ENCODE data around the gene GATA6.

Gene GATA6

DNA sequence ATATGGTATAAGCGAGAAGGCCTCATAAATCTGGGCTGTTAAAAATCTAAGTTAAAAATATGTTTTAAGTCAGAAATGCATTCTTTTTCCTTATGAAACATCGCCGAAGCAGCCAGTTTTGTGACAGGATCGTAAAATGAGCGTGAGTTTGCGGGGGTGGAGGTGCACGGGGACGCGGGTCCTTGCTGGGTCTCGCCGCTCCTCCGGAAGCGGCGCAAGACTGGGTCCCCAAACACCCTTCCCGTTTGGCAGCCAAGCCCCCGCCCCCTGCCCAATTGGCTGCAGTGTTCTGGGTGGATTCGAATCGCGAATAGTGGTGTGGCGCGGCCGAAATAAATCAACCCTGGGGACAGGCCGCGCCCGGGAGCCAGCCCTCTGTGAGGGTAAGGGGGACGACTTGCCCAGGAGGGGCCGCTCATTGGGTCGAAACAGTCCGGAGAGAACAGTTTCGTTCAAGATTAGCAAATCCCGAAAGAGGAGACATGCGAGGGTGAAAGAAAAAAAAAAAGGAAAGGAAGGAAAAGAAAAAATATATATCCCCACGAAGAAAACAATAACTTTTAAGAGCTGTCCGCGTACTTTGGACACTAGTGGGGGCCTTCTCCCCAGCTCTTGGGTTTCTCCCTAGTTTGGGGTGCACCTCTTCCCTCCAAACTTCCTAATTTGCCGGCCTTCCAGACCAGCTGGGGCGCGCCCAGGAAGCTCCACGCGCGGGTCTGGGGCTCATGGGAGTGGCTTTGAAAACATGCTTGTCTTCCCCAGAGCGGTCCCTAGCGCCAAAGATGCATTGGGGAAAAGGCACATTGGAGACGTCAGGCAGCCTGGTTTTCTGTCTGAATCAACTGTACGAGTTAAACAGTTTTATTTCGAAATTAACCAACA is 3.1 kb upstream of the GATA6 start:
- DNase-seq (ENCODE audit: low spot score), result no peak

DNA sequence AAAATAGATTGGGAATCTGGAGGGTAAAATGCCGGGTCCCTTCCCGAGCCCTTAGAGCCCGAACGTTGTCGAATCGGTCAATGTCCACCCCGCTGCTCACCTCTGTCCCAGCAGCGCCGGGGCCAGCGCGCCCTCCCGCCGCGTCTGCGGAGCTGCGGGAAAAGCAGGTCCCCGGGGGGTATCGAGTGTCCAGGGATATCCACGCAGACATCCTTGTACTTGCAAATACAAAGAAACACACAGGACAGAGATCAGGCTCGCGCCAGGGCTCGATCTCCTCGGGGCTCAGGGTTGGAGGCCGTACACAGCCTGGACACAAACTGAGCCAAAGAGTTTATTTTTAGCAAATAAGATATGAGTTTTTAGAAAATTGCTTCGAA is 2.3 kb upstream of the GATA6 start:
- no peak for DNase-seq (ENCODE audit: low spot score)

DNA sequence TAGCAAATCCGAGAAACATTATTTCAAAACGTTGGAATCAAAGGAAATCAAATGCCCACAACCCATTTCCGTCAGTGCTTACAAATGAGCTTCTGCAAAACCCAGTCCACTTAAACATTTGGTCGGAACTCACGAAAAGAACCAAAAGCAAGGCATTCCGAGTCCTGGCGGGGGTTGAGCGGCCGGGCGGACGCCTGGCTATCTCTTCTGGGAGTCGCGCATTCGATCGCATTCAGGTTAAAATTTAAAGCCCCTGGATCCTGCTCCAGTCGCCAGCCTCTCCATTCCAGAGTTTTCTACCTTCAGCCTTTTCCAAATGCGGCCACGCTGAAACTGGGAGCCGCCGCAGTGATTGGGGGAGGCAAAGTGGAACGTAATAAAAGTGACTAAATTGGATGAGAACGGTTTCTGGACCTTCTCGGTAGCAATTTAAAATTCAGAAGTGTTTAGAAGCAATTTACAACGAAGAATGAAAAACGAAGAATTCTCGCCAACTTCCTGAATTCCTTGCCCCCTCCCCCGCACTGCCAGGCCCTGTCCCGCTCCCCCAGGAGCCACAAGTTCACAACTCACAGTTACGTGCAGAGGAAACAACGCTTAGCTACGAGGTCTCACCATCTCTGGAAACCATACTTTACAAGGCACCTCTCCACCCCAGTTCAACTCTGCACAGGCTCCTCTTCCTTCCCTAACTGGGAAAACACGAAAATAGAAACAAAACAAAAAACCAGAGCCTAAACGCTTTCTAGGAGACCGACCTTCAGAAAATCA is 1.7 kb upstream of the GATA6 start:
- DNase-seq (ENCODE audit: low spot score), result no peak

- no peak for DNase-seq (ENCODE audit: low spot score)
These were observed 948 bp upstream of the GATA6 start for GRCh38 chr18:22168360-22168921.

- DNase-seq (ENCODE audit: low spot score), result peak; percentile 47
These were observed 566 bp downstream of the GATA6 start for GRCh38 chr18:22169889-22170420.

GRCh38 chr18:22170421-22171257 is 1.2 kb downstream of the GATA6 start:
- DNase-seq (ENCODE audit: low spot score), result peak; percentile 42

DNA sequence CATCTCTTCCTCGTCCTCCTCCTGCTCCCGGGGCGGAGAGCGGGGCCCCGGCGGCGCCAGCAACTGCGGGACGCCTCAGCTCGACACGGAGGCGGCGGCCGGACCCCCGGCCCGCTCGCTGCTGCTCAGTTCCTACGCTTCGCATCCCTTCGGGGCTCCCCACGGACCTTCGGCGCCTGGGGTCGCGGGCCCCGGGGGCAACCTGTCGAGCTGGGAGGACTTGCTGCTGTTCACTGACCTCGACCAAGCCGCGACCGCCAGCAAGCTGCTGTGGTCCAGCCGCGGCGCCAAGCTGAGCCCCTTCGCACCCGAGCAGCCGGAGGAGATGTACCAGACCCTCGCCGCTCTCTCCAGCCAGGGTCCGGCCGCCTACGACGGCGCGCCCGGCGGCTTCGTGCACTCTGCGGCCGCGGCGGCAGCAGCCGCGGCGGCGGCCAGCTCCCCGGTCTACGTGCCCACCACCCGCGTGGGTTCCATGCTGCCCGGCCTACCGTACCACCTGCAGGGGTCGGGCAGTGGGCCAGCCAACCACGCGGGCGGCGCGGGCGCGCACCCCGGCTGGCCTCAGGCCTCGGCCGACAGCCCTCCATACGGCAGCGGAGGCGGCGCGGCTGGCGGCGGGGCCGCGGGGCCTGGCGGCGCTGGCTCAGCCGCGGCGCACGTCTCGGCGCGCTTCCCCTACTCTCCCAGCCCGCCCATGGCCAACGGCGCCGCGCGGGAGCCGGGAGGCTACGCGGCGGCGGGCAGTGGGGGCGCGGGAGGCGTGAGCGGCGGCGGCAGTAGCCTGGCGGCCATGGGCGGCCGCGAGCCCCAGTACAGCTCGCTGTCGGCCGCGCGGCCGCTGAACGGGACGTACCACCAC is 2.1 kb downstream of the GATA6 start:
- no peak for DNase-seq (ENCODE audit: low spot score)

DNA sequence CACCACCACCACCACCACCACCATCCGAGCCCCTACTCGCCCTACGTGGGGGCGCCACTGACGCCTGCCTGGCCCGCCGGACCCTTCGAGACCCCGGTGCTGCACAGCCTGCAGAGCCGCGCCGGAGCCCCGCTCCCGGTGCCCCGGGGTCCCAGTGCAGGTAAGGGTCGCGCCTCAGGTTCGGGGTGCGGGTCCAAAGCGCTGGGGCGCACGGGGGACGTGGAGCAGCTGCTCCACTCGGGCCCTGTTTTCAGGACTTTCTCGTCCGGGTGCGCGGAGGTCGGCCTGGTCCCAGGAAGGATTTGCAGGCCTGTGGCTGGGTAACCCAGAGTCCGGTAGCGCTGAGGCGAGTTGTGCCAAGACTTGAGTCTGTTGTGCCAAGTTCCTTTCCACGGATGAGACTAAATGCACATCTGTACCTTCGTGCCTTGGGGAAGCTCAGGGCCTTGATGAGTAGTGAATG is 2.8 kb downstream of the GATA6 start:
- DNase-seq (ENCODE audit: low spot score), result no peak

DNA sequence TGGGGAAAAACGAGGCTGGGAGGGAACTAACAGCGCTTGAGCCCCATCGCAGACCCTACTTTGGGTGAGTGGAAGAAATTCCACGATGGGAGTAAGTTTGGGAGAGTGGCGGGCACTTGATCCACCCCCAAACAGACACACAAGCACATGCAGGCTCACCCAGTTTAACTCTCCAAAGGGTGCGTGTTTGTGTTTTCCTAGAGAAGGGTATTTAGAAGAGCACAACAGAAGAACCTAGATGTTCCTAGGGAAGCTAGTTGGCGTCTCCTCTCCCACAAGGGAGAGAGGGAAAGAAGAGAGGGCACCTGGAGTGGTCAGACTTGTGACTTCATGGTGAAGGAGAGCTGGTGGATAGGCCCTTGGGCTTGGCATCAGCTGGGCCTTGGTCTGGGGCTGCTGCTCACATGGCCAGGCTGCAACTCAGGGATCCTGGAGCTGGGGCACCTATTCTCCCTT is 3.2 kb downstream of the GATA6 start:
- no peak for DNase-seq (ENCODE audit: low spot score)

DNA sequence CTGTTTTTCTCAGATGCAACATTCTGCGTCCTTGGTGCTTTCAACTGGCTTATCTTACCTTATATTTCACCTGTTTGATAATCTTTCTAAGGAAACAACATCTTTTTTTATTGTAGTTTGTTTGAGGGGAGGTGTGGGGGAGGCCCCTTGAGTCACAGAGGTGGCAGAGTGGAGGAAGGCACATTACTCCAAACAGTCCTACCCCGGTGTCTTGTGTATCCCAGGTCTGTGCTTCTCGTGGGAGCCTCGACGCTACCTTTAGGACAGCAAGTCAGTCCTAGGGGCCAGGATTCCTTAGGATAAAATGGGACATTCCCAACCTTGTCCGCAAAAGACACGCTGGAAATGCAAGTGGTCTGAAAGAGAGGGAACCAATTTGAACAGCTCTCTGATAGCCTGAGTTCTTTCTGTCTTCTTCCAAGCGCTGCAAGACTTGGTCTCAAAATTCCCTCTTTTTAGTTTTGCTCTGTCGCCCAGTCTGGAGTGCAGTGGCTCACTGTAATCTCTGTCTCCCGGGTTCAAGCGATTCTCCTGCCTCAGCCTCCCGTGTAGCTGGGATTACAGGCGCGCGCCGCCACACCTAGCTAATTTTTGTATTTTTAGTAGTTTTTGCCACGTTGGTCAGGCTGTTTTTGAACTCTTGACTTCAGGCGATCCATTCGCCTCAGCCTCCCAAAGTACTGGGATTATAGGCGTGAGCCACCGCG is 4.0 kb downstream of the GATA6 start:
- DNase-seq (ENCODE audit: low spot score), result no peak

- no peak for DNase-seq (ENCODE audit: low spot score)
These were observed 4.5 kb downstream of the GATA6 start for GRCh38 chr18:22173928-22174301.

DNA sequence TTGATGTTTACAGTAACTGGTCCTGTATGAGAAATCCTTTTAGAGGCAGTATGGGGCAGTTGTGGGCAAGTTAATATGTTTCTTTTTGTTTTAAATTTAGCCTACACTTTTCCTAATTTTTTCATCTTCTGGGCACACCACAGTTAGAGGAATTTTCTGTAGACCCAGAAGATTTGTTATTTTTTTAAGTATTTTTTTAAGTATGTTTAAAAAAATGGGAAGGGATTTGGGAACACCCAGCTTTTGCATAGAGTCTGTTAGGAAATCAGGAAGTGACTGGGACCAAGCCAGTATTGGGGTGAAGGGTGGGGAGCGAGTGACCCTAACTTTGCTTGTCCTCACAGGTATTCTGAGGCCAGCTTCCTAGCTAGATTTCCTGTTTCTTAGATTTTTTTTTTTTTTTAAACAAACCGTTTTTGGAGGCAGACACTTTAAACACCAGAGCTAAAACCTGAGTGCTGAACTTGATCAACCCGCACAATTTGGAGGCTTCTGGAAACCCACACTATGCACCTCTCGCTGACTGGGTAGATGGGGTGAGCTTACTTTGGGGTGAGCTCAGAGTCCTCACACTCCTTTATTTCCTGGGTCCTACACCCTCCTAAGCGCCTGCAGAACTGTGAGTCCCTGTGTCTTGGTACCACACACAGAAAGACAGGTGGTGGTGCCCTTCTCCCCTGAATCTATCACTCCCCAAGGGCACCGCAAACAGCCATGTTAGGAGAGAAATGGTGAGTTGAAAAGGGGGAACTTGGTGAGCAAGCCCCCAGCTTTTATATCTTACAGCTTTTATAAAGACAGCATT is 5.2 kb downstream of the GATA6 start:
- DNase-seq (ENCODE audit: low spot score), result no peak

GRCh38 chr18:22175346-22175745 is 6.0 kb downstream of the GATA6 start:
- no peak for DNase-seq (ENCODE audit: low spot score)

DNA sequence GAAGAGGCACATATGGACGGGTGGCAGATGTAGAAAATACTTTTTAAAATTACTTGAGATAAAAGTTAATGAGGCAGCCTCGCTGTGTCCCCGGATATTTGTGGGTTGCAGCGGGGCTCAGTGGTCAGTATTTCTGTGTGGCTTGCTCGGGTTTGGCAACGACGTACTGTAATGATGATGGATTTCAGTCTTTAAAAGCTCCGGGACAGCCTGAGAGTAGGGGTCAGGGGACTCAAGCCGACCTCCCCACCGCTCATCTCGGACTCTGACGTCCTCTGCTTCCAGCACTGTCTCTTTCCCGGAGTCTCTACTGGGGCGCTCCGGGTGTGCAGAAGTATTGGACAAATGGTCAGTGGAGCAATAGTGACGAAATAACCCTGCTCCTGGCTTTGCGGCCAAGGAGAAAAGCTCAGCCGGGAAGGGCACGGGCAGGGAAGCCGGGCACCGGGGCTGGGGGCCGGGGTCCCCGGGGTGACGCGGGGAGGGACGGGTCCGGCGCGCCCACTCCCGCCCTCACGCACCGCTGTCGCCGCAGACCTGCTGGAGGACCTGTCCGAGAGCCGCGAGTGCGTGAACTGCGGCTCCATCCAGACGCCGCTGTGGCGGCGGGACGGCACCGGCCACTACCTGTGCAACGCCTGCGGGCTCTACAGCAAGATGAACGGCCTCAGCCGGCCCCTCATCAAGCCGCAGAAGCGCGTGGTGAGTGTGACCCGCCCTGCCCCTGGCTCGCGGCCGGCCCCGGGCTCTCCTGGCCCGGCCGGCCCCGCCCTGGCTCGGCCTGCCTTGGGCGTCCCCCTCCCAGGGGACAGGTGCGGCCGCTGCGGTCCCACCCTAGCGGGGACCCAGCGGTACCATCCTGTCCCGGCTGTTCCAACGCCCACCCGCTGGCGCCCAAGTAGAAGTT is 7.3 kb downstream of the GATA6 start:
- DNase-seq (ENCODE audit: low spot score), result no peak

GRCh38 chr18:22177327-22177871 is 8.0 kb downstream of the GATA6 start:
- DNase-seq (ENCODE audit: low spot score), result no peak

DNA sequence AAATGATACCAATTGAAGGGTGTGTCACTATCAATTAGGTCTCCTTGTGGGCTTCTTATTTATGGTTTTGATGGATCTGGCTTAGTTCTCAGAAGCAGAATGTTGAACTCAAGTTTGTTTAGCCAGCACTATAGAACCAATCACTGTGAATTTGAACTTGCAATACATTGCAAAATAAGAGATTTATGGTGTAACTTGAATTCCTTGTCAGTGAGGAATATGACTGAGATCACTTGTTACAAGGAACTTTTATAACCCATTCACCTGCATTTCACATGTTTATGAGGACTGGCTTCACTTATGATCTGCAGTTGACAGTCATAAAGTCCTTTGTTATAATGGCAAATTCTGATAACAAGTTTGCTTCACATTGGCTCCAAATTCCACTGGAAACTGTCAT is 9.8 kb downstream of the GATA6 start:
- DNase-seq (ENCODE audit: low spot score), result no peak

DNA sequence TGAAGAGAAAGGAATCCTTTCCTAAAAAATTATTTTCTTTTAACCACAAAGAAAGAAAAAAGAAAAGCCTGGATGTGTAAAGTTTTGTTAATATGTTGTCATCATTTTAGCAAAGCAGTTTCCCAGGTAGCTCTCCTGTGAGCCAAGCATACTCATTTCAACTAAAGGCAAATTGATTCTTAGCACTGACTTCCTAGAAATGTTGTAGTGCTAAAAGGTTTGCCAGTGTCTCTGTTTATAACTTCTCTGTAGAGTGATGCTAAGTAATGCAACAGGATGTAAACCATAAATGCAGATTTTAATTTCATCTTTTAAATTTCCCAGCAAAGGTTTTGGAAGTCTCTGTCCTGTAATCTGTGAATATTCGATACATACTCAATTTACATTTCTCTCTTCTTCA is 10.2 kb downstream of the GATA6 start:
- no peak for DNase-seq (ENCODE audit: low spot score)

- DNase-seq (ENCODE audit: low spot score), result no peak
These were observed 11.3 kb downstream of the GATA6 start for GRCh38 chr18:22180722-22181121.

Data from AG08395 (cell line).